Caco-2 (cell line): Measurements from ENCODE around the gene NEMP2. TPM values are rescaled to one million over a fixed set of nuclear protein-coding genes. Genes with fewer than 3 reads are reported as not detected.

ENCODE experiments used
- BruUV-seq: library from RNA; stranded (reverse); fragments of 400-500 nt; replicated peaks from 2 replicates; lab custom pipeline; 2021; lab: Mats Ljungman, UMichigan
- CTCF ChIA-PET: fragments of 300-600 bp; sonication (Branson Sonifier 250); formaldehyde crosslinking; loops from one replicate; lab custom pipeline; 2022; ENCODE audit warnings: antibody characterized with exemption; lab: Charles Lee
- POLR2A ChIA-PET: fragments of 300-600 bp; sonication (Branson Sonifier 250); formaldehyde crosslinking; loops from one replicate; lab custom pipeline; 2022; ENCODE audit warnings: antibody characterized with exemption; lab: Charles Lee
- DNase-seq, 2 experiments: peaks; one replicate each; pipeline versions ENCODE4 v3.0.0 to v3.0.0-alpha.2; 2020 to 2022
- H3K27me3 ChIP-seq: replicated peaks from 2 replicates; pipeline ENCODE4 v1.6.0; 2011; ENCODE audit warnings: low read length; ENCODE audit not compliant: control insufficient read depth, insufficient read depth
- H3K36me3 ChIP-seq: 2 replicates; pipeline ENCODE4 v1.5.1; 2011; ENCODE audit warnings: low read length; ENCODE audit not compliant: control insufficient read depth, insufficient read depth
- H3K4me1 ChIP-seq: fragments of 250-450 bp; sonication (Bioruptor Pico); 2 replicates; pipeline ENCODE4 v1.5.1; 2020; ENCODE audit warnings: mild to moderate bottlenecking
- H3K4me3 ChIP-seq: 2 replicates; pipeline ENCODE4 v1.5.1; 2011; ENCODE audit warnings: low read depth, mild to moderate bottlenecking, control low read depth, low read length
- H3K9me3 ChIP-seq: fragments of 250-450 bp; sonication (Bioruptor Pico); 2 replicates; pipeline ENCODE4 v1.5.1; 2020; ENCODE audit warnings: mild to moderate bottlenecking, moderate library complexity
- H3K27ac Mint-ChIP-seq: one replicate; pipeline ENCODE4 v1.8.0; 2022; ENCODE audit warnings: mixed read lengths; ENCODE audit not compliant: unreplicated experiment
- H3K27me3 Mint-ChIP-seq: one replicate; pipeline ENCODE4 v1.8.0; 2022; ENCODE audit warnings: mixed read lengths; ENCODE audit not compliant: insufficient read depth, unreplicated experiment
- H3K36me3 Mint-ChIP-seq: one replicate; pipeline ENCODE4 v1.8.0; 2022; ENCODE audit warnings: mild to moderate bottlenecking, mixed read lengths; ENCODE audit not compliant: insufficient read depth, unreplicated experiment
- H3K4me1 Mint-ChIP-seq: one replicate; pipeline ENCODE4 v1.8.0; 2022; ENCODE audit warnings: low read depth, mixed read lengths; ENCODE audit not compliant: unreplicated experiment
- H3K4me3 Mint-ChIP-seq: one replicate; pipeline ENCODE4 v1.8.0; 2022; ENCODE audit warnings: mild to moderate bottlenecking, moderate library complexity, mixed read lengths; ENCODE audit not compliant: unreplicated experiment
- H3K9me3 Mint-ChIP-seq: one replicate; pipeline ENCODE4 v1.8.0; 2022; ENCODE audit warnings: mixed read lengths; ENCODE audit not compliant: unreplicated experiment
- intact Hi-C: fragments of 100-400 bp; cut with micrococcal nuclease; formaldehyde crosslinking; loops from one replicate; pipeline ENCODE4 v1.10.0; 2022; ENCODE audit not compliant: unreplicated experiment
- total RNA-seq: library from RNA; stranded (reverse); gene quantifications from 2 replicates; pipeline ENCODE4 v1.2.3, GENCODE V29; 2022
- TF ChIP-seq, protein P1 (sequence below), 2 experiments: fragments of 200-600 bp in 1 of 2; IDR thresholded peaks; 1 replicate in 1 of 2; 2 replicates in 1 of 2; pipeline versions ENCODE4 v1.5.1 to v1.8.0; 2011 to 2022; ENCODE audit warnings: antibody characterized with exemption in 1 of 2, control low read depth in 1 of 2, inconsistent platforms in 1 of 2, low read depth in 1 of 2, low read length in 1 of 2, mild to moderate bottlenecking in 1 of 2, moderate library complexity in 1 of 2; ENCODE audit not compliant: insufficient read depth in 1 of 2, severe bottlenecking in 1 of 2, unreplicated experiment in 1 of 2

The NEMP2 gene
- total RNA-seq, 1 experiment from 2014 or later = 19.1 TPM

GRCh38 chr2:190456833-190457232, 77.7 kb downstream of the NEMP2 start:
- Mint-ChIP-seq H3K4me1 (no peaks in the 10 kb centered on the region), H3K36me3 (no peaks in the 10 kb centered on the region), H3K27me3 (no peaks in the 10 kb centered on the region), H3K27ac (no peak overlapping the region), H3K4me3 (no peak overlapping the region), H3K9me3 (no peaks in the 10 kb centered on the region)
- Histone ChIP-seq H3K4me3 (no peak overlapping the region), H3K4me1 (no peaks in the 10 kb centered on the region), H3K27me3 (no peaks in the 10 kb centered on the region), H3K36me3 (no peaks in the 10 kb centered on the region), H3K9me3 (no peaks in the 10 kb centered on the region)
- TF ChIP-seq, protein P1, sequence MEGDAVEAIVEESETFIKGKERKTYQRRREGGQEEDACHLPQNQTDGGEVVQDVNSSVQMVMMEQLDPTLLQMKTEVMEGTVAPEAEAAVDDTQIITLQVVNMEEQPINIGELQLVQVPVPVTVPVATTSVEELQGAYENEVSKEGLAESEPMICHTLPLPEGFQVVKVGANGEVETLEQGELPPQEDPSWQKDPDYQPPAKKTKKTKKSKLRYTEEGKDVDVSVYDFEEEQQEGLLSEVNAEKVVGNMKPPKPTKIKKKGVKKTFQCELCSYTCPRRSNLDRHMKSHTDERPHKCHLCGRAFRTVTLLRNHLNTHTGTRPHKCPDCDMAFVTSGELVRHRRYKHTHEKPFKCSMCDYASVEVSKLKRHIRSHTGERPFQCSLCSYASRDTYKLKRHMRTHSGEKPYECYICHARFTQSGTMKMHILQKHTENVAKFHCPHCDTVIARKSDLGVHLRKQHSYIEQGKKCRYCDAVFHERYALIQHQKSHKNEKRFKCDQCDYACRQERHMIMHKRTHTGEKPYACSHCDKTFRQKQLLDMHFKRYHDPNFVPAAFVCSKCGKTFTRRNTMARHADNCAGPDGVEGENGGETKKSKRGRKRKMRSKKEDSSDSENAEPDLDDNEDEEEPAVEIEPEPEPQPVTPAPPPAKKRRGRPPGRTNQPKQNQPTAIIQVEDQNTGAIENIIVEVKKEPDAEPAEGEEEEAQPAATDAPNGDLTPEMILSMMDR (IDR thresholded peaks at IDR 0.05; ENCODE audit: insufficient read depth in 1 of 2, low read depth in 1 of 2, low read length in 1 of 2, severe bottlenecking in 1 of 2, unreplicated experiment in 1 of 2) = no peak
- DNase-seq = no peak
- intact Hi-C loops = loop anchor here (2.0 kb wide), 1 partner anchor 38 kb away; no protein-coding TSS in a partner anchor
- no TSS peak for BruUV-seq
- ChIA-PET POLR2A (no interaction called here), CTCF (no interaction called here)

DNA sequence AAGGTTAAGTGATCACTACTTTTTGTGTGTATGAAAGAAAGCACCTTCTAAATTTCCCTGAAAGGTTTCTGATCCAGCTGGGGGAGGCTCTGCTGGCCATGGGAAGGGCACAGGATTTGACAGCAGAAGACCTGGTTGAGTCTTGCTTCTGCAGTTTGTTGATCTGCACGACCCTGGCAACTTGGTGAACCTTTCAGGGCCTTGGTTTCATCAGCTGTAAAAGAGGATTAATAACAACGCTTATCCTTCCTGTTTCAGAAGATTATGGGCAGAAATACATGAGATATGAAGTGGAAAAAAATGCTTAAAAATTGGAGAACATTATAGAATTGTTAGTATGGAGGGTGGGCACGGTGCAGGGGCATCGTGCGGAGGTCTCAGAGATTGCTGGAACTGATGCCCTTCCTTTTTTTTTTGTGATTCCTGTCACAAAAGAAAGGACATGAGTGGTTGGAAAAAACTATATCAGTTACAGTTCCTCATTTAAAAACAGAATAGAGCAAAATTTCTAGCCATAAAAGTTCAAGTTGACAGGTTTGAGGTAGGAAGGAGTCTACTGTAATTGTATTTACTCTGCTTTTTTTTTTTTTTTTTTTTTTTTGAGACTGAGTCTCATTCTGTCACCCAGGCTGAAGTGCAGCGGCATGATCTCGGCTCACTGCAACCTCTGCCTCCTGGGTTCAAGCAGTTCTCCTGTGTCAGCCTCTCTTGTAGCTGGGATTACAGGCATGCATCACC, 79.0 kb downstream of the NEMP2 start:
- no peak overlapping the region for H3K27ac Mint-ChIP-seq
- Histone ChIP-seq H3K36me3 (no peaks in the 10 kb centered on the region), H3K4me3 (no peak overlapping the region), H3K27me3 (no peaks in the 10 kb centered on the region), H3K9me3 (no peaks in the 10 kb centered on the region), H3K4me1 (no peaks in the 10 kb centered on the region)
- intact Hi-C loops = loop anchor here (2.0 kb wide), 1 partner anchor 37 kb away; no protein-coding TSS in a partner anchor
- POLR2A ChIA-PET = no interaction called here
- H3K9me3 Mint-ChIP-seq = no peaks in the 10 kb centered on the region
- H3K27me3 Mint-ChIP-seq = no peaks in the 10 kb centered on the region
- CTCF ChIA-PET = no interaction called here
- no peak for DNase-seq
- TF ChIP-seq, protein P1 (IDR thresholded peaks at IDR 0.05; ENCODE audit: insufficient read depth in 1 of 2, low read depth in 1 of 2, low read length in 1 of 2, severe bottlenecking in 1 of 2, unreplicated experiment in 1 of 2) = no peak
- no peaks in the 10 kb centered on the region for H3K36me3 Mint-ChIP-seq
- H3K4me1 Mint-ChIP-seq = no peaks in the 10 kb centered on the region
- BruUV-seq = no TSS peak
- H3K4me3 Mint-ChIP-seq = no peak overlapping the region

GRCh38 chr2:190454795-190455194, 79.7 kb downstream of the NEMP2 start:
- TF ChIP-seq, protein P1 (IDR thresholded peaks at IDR 0.05; ENCODE audit: insufficient read depth in 1 of 2, low read depth in 1 of 2, low read length in 1 of 2, severe bottlenecking in 1 of 2, unreplicated experiment in 1 of 2) = no peak
- Mint-ChIP-seq H3K27me3 (no peaks in the 10 kb centered on the region), H3K27ac (no peak overlapping the region), H3K36me3 (no peaks in the 10 kb centered on the region), H3K4me1 (no peaks in the 10 kb centered on the region), H3K4me3 (no peak overlapping the region), H3K9me3 (no peaks in the 10 kb centered on the region)
- Histone ChIP-seq H3K4me1 (no peaks in the 10 kb centered on the region), H3K27me3 (no peaks in the 10 kb centered on the region), H3K4me3 (no peak overlapping the region), H3K9me3 (no peaks in the 10 kb centered on the region), H3K36me3 (no peaks in the 10 kb centered on the region)
- no TSS peak for BruUV-seq
- no peak for DNase-seq
- intact Hi-C loops = no loop called here
- POLR2A ChIA-PET = no interaction called here
- CTCF ChIA-PET = no interaction called here

Other genes starting within 250 kb of the NEMP2 start
- 32.0 and 34.4 TPM in 2 replicates for gene HIBCH, start 214.9 kb downstream of the NEMP2 start, total RNA-seq
- gene INPP1, start 191.1 kb downstream of the NEMP2 start, total RNA-seq = 23.2 TPM in 2 replicates
- gene MFSD6, start 126.4 kb downstream of the NEMP2 start, total RNA-seq = 10.9 and 11.1 TPM in 2 replicates
- gene NAB1, start 114.4 kb upstream of the NEMP2 start, total RNA-seq = 87.9 and 88.1 TPM in 2 replicates